Measurements from ENCODE around the gene HYAL1.

Gene HYAL1, protein sequence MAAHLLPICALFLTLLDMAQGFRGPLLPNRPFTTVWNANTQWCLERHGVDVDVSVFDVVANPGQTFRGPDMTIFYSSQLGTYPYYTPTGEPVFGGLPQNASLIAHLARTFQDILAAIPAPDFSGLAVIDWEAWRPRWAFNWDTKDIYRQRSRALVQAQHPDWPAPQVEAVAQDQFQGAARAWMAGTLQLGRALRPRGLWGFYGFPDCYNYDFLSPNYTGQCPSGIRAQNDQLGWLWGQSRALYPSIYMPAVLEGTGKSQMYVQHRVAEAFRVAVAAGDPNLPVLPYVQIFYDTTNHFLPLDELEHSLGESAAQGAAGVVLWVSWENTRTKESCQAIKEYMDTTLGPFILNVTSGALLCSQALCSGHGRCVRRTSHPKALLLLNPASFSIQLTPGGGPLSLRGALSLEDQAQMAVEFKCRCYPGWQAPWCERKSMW

DNA sequence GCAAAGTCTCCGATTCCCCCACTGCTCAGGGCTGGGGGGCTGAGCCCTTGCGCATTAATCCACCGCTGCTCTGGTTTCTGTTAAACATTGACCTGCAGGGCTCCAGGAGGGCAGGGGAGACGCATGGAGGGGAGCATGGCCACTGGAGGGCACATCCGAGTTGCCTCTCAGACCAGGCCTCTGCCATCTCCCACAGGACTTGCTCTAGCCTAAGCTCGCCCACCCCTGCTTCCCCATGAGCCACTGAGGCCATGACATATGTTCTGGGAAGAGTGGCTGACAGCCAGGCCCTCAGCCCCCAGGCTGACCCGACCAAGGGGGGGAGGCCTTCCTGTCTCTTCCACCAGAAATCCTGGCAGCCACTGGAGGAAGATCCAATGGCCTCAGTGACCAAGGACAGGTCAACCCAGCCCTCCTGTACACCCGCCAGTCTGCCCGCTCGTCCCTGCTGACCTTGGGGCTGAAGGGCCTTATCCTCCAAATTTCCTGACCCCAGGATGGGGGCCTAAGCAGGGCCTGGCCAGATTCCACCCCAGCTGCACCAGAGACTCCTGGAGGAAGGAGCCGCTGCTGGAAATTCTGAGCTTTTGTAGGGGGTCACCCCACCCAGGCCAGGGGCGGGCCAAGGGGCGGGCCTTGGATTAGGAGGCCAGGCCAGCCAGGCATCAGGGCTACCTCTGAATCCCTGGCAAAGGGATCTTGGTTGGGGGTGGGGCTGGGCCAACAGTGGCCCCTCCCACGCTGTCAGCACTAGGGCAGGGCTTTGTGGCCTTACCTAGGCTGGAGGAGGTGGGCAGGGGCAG, at the start of gene HYAL1:
Gene HYAL1, minus strand, starts transcription at position 562 of the 803 bp plus-strand sequence. CDS start 618 bp downstream, outside the sequence.
- DNase-seq (ENCODE audit: low read depth), result no peak

DNA sequence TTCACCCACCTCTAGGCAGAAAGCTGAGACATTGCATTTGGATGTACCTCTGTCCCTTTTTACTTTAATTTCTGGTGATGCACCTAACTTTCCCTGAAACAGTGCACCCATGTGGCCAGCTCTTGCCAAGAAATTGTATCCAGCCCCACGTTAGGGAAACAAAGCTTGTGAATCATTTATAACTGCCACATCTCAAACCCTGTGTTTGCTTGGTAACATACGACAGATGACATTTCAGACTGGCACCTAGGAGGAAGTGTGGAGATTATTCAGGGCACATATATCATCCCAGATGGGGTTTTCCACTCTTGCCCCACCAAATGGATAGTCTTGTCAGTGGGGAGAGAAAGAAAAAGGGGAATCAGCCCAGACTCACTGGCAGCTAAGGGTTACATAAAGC, 49.4 kb upstream of the HYAL1 start:
- no peak for DNase-seq (ENCODE audit: low read depth)

DNA sequence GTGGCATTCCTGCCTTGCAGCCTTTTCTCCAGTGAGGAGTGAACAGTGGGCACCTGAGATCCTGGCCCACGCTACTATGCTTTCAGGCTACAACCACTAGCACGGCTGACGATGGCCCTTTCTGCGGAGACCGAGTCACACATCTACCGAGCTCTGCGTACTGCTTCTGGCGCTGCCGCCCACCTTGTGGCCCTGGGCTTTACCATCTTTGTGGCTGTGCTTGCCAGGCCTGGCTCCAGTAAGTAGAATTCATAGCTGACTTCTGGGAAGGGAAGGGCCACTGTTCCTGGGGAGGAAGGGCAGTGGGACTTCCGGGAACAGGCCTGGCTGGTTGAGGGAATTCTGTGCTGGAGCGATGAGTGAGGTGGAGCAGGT, 47.9 kb upstream of the HYAL1 start:
- DNase-seq (ENCODE audit: low read depth), result no peak

DNA sequence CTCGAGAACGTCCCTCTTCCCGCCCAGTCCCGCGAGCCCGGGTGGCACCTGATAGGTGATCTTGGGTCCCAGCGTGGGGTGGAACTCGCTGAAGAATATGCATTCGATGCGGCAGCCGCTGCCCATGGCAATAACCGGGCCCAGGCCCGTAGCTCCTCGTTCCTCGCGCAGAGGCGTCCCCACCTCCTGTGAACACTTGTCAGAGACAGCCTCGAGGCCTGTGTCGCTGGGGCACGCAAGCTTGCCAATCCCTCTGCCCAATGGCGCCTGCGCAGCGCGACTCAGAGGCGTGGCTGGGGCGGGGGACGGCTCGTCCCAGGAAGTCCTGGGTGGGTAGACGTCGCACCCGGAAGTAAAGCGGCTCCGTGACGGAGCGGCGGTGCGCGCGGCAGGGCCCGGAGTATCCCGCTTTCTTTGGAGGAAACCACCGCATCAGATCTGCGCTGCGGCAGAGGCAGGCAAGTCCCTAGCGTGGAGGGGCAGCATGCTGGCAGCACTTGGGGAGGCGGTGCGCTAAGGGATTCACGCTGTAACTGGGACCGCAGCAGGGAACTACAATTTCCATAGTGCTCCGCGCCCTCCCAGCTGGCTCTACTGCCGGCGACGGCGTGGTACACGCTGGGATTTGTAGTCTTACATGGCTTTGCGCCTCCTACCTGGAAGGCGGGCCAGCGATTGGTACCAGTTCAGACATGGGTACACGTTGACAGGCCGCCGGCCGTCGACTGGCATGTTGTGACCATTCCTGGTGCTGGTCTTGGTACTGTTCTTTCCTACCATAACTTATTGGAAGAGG, 47.4 kb upstream of the HYAL1 start, which contains the start of the genes CYB561D2 and NPRL2:
Gene CYB561D2, plus strand, starts transcription at position 336 of the 796 bp plus-strand sequence. CDS start 572 bp downstream, outside the sequence.
Gene NPRL2, minus strand, starts transcription at position 249 of the 796 bp plus-strand sequence. Its CDS starts 123 bp downstream, at position 126.
- peak; percentile 100 for DNase-seq (ENCODE audit: low read depth)

DNA sequence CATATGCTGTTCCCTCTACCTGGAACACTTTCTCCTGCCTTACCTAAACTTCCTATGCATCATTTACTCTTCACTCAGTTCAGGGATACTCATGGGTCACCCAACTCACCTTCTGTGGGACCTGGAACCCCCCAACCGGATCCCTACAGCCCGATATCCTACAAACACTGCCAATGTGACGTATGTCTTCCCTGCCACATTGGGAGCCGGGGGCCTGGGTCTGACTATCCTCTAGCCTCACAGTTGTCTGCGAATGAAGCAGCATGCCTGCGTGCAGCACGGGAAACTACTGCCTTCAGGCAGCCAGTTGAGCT, 46.8 kb upstream of the HYAL1 start:
- no peak for DNase-seq (ENCODE audit: low read depth)

DNA sequence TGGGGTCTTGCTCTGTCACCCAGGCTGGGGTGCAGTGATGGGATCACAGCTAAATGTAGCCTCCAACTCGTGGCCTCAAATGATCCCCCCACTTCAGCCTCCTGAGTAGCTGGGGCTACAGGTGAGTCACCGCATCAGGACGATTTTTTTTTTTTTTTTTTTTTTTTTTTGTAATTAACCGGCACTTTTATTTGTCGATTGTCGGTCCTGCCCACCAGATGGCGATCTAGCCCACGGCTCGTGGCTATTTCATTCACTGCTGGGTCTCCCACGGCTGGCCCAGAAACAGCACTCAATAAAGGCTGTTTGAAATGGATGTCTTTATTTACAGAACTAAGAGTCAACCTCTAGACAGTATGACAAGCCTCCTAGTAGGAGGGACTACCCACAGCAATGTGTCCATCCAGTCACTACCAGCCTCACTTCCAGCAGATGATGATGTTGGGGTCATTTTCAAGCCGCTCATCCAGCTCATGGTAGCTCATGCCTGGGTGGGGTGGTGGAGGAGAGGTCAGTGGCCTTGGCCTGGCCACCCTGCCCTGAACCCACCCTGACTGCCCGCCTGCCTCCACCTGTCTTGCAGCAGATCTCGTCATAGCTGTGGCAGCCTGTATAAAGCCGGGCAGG, 43.9 kb upstream of the HYAL1 start:
- DNase-seq (ENCODE audit: low read depth), result peak; percentile 70

DNA sequence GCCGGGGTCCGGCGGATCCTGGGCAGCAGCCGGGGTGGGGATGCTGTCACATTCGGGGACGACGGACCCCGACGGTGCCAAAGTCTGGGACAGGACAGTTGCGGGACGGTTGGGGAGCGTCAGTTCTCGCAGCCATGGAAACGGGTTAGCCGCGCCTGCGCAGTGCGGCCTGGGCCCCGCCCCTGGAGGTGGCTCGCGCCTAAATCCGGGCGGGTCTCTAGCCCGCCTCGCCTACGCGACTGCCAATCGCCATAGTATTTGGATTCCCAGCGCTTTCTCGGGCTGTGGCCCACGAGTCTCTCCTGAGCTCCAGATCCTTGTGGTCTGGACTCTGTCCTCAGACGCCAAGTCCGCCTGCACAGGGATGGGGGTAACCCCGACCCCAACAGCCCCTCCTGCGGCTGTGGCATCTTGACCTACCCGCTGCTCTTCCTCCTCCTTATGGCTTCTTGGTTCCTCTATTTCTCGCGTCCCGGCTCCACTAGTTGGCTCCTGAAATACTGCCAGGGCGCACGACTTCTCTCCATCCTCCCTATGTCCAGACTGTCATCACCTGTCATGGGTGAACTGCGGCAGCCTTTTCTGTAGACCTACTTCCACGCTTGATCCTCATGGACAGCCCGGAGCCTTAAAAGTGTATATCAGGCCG, 42.3 kb upstream of the HYAL1 start, which contains the start of gene ZMYND10:
Gene ZMYND10, minus strand, starts transcription at position 147 of the 649 bp plus-strand sequence. CDS start 153 bp downstream, outside the sequence.
- DNase-seq (ENCODE audit: low read depth), result peak; percentile 65

DNA sequence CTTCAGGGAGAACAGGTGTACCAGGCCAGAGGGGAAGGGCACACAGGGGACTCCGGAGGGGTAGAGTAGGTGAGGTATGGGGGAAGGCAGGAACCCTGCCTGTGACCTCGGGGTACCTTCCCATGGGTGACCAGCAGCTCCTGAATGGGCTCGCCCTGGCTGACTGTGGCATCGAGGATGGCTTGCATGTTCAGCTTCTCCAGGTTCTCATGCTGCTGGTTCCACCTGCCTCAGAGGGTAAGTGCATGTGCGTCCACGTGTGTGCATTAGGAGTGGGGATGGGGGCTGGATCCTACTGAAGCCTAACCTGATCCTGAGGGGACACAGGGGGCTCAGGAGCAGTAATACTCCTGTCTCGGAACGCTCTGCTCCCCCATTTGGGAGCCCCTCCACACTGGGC, 41.6 kb upstream of the HYAL1 start:
- DNase-seq (ENCODE audit: low read depth), result no peak

DNA sequence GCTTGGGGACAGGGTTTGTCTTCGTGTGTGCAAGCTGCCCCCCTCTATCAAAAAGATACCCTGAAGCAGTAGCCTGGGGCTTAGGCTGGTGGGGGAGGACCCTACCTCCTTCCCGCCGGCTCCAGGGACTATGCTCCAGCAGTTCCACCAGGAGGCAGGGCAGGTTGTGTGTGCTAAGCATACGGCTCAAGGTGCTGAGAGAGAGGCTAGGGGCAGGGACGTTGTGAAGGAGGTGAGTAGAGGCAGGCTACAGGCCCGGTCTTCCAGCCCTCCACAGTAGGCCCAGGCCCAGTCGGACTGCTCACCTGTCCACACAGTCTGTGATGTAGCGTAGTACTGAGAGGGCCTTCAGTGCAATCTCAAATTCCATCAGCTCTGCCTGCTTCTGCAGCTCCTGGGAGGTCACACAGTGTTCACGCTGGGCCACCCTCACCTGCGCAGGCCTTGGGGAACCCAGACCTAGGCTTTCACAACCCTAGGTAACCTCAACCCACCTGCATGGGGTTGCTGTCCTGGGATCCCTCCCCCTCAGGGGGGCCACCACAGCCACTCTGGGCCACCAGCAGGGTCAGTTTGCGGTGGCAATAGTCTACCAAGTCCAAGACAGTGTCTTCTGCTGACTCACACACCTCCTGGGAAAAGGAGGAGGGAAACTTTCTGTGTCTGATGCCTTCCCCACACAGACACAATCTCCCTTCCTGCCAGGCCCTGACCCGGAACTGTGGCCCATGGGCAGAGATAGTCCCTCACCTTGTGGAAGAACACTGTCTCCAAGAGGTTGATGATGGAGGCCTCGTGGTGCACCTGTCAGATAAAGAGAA, 39.6 kb upstream of the HYAL1 start:
- no peak for DNase-seq (ENCODE audit: low read depth)

DNA sequence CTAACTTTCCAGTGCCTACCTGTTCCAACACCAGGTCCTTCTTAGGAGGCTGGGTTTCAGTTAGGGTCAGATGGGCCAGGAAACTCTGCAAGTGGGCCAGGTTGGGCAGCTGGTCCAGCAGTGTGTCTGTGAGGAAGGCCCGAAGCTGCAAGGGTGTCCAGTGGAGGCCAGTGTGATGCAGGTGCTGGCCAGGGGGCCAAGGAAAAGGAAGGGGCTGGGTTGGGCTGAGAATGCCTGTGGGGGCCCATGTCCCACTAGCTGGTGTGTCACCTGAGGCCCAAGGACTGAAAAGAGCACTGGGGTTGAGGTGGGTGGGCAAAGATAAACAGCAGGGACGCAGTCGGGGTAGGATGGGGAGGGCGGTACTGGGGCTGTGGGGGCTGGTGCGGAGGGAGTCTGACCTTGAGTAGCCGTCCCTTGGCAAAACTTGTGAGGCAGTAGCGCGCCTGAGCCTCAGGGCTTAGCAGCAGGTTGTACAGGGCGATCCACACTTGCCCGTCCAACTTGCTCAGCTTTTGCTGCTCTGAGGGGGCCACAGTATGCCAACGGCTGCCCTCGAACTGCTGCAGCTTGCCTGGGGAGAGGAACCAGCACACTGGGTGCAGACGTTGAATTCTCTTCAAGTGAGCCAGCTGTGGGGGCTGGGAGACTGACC, 38.7 kb upstream of the HYAL1 start:
- no peak for DNase-seq (ENCODE audit: low read depth)

DNA sequence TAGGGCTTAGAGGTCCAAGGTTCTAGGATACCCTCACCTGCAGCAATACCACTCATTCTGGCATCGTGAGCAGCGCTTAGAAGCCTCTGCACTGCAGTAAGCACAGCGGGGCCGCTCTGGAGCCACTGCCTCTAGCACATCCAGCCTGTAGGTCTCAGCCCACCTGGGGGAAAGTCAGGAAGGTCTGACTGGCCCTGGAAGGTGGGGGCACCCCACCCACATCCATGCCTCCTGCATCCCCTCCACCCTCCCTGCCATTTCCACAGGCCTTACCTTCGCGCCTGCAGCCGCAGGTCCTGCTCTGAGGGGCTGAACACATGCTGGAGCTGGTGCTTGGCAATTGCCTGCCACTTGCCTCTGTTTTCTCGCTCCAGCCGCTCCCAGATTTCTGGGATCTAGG, 38.2 kb upstream of the HYAL1 start:
- DNase-seq (ENCODE audit: low read depth), result no peak

DNA sequence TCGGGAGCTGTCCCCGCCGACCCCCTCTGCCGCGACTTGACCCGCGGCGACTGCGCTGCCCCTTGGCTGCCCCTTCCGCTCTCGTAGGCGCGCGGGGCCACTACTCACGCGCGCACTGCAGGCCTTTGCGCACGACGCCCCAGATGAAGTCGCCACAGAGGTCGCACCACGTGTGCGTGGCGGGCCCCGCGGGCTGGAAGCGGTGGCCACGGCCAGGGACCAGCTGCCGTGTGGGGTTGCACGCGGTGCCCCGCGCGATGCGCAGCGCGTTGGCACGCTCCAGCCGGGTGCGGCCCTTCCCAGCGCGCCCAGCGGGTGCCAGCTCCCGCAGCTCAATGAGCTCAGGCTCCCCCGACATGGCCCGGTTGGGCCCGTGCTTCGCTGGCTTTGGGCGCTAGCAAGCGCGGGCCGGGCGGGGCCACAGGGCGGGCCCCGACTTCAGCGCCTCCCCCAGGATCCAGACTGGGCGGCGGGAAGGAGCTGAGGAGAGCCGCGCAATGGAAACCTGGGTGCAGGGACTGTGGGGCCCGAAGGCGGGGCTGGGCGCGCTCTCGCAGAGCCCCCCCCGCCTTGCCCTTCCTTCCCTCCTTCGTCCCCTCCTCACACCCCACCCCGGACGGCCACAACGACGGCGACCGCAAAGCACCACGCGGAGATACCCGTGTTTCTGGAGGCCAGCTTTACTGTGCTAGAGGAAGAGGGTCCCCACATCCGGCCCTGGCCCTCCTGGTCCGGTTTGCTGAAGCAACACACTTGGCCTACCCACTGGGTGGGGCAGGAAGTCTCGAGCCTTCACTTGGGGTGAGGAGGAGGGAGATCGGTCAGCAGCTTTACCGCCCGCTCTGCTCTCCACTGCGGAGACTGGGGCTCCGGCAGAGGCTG, 37.3 kb upstream of the HYAL1 start, which contains the start of gene RASSF1:
Gene RASSF1, minus strand, starts transcription at position 389 of the 882 bp plus-strand sequence. Its CDS starts 31 bp downstream, at position 358.
- DNase-seq (ENCODE audit: low read depth), result peak; percentile 49

DNA sequence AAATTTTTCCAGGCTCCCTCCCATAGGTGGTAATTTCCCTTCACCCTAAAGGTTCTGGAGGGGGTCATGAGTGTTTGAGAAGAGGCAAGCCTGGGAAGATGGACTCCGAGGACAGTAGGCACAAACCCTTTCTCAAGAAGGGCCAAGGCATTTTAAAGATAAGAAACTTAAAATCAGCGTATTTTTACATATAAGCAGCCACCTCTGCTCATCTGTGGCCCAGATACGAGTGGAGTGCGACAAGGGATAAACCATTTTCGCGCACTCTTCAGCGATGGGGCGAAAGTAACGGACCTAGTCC, 36.7 kb upstream of the HYAL1 start:
- DNase-seq (ENCODE audit: low read depth), result no peak

DNA sequence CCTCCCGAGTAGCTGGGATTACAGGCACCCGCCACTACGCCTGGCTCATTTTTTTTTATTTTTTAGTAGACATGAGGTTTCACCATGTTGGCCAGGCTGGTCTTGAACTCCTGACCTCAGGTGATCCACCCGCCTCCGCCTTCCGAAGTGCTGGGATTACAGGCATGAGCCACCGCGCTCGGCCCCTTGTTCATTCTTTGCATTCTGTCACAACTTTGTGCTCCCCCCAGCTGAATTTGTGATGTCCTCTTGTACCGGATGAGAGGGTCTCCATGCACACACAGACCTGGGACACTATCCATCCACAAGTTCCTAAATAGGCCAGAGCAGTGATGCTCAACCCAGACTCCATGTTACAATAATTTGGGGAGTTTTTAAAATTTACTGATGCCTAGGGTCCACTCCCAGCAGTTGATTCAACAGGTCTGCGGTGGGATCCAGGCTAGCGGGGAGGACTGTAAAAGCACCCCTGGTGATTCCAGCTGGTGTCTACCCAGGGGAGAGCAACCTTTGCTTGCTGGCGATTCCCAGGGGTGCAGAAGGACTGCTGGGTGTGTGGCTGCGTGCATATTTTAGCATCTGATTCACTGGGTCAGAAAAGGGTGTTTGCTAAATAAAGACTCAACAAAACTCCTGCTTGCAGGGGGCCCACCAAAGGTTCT, 36.2 kb upstream of the HYAL1 start:
- no peak for DNase-seq (ENCODE audit: low read depth)

DNA sequence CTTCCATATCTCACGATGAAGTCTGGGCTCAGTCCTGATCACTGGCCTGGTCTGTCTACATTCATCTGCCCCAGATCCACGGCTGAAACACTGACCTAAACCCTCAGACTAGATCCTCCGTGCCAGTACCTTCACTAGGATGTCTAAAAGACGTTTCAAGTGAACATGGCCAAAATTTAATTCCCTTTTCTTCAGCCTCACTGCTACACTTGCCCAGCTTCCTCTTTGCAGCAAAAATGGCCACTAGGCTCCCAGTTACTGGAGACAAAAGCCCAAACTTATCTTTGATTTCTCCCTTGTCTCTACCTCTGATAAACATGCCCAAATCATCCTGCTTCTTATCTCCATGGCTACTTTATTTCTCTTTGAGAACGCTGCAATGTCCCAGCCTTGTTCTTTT, 35.6 kb upstream of the HYAL1 start:
- no peak for DNase-seq (ENCODE audit: low read depth)

DNA sequence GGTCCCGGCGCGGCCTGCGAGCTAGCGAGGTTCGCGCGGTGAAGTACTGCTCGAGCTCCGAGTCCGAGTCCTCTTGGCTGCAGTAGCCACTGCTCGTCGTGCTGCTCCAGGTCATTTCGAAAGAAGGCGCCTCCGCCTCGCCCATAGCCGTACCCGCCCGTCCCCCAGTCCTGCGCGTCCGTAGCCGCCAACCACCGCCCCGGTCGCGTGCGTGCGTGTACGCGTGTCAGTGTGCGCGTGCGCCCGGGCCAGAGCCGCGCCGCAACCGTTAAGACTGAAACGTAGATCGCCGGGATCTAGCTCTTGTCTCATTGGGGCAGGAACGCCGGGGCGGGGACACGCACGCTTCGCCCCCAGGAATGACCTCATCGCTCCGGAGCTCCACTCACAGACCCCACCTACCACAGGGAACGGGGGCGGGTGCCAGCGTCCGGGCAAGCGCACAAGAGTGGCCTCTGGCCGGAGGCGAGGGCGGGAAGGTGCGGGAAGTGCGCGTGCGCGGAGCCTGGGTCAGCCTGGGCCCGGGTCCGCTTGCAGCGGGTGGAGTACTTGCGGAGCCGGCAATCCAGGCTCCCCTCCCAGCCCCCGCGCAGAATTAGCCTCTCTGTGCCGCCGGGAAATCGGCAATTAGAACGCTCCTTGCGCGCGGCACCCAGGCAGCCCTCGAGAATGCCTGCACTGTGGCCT, 33.9 kb upstream of the HYAL1 start:
- DNase-seq (ENCODE audit: low read depth), result peak; percentile 91

DNA sequence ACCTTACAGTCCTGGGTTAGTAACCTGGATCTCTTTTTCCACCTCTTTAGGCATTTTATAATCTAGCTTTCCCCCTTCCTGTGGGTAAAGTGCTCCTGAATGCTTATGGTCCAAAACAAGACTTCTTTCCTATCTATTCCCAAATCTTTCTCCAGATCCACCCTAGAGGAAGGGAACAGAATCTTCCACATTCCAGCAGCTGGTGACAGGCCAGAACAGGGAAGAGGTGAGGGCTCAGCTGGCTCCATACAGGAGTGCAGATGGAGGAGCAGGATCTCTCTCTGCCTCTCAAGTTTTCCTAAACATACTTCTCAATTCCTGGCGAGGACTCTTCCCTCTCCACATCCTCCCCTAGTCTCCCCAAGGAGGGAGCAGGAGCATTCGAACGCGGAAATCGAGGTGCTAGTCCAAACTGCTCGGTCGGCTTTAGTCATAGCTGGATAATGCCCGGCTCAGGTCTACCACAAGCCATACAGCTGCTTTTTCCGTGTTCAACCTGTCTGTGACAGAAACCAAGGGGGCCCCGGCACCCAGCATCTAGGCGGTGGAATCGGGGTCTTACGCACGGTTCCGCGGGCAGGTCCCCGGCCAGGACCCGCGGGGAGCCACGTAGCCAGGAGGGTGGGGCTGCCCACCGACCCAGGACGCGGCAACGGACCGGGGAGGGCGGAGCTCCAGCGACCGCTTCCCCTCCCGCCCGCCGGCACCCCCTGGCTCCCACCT, 33.2 kb upstream of the HYAL1 start:
- DNase-seq (ENCODE audit: low read depth), result no peak
